Activated CD4-positive, alpha-beta T cell treated with anti-CD3 and anti-CD28 coated beads for 36 hours (primary cell): Measurements from ENCODE around the gene COPE. TPM values are rescaled to one million over a fixed set of nuclear protein-coding genes. Genes with fewer than 3 reads are reported as not detected.
"Not testable (repeated sequence)": the region's sequence is repeated elsewhere in the genome, so short reads cannot be mapped to it uniquely, and the experiment has no call there.

Source experiments
- ATAC-seq: fragments of 200-7000 bp; cut with Tn5 transposase; one replicate; pipeline ENCODE4 v1.10.0; 2021; ENCODE audit warnings: mild to moderate bottlenecking, moderate library complexity
- CTCF ChIA-PET: fragments of 350-600 bp; sonication (Branson Sonifier 250); formaldehyde crosslinking; loops from one replicate; lab custom pipeline; 2021; ENCODE audit warnings: antibody characterized with exemption; lab: Charles Lee
- POLR2A ChIA-PET: fragments of 350-600 bp; sonication (Branson Sonifier 250); formaldehyde crosslinking; loops from one replicate; lab custom pipeline; 2021; ENCODE audit warnings: antibody characterized with exemption, inconsistent platforms; lab: Charles Lee
- DNase-seq: peaks from one replicate; pipeline ENCODE4 v3.0.0-alpha.2; 2020
- H3K27ac Mint-ChIP-seq: one replicate; pipeline ENCODE4 v1.8.0; 2021; ENCODE audit warnings: mixed read lengths
- H3K27me3 Mint-ChIP-seq: one replicate; pipeline ENCODE4 v1.8.0; 2021; ENCODE audit warnings: mixed read lengths
- H3K36me3 Mint-ChIP-seq: one replicate; pipeline ENCODE4 v1.8.0; 2021; ENCODE audit warnings: low read depth, mixed read lengths
- H3K4me1 Mint-ChIP-seq: one replicate; pipeline ENCODE4 v1.8.0; 2021; ENCODE audit warnings: mixed read lengths
- H3K4me3 Mint-ChIP-seq: one replicate; pipeline ENCODE4 v1.8.0; 2021; ENCODE audit warnings: mild to moderate bottlenecking, moderate library complexity, mixed read lengths
- H3K9me3 Mint-ChIP-seq: one replicate; pipeline ENCODE4 v1.8.0; 2021; ENCODE audit warnings: low read depth, mixed read lengths
- intact Hi-C, 2 experiments: fragments of 100-400 bp; cut with DNase I in 1 of 2; cut with micrococcal nuclease in 1 of 2; formaldehyde crosslinking; loops; one replicate each; pipeline versions ENCODE4 v1.14.2 to v1.15.1; 2022 to 2024; cut with DNase I, micrococcal nuclease
- total RNA-seq, 2 experiments: library from RNA; stranded (reverse); gene quantifications; one replicate each; pipeline ENCODE4 v1.2.3, GENCODE V29; 2021

Gene COPE
- total RNA-seq, 2 experiments from 2014 or later: 158 to 182 TPM

GRCh38 chr19:18906605-18907519, 12.3 kb downstream of the COPE start:
- CTCF ChIA-PET: no interaction called here
- H3K27me3 Mint-ChIP-seq: no peaks in the 10 kb centered on the region
- H3K36me3 Mint-ChIP-seq: peaks cover 11% of the 10 kb centered on the region
- POLR2A ChIA-PET: no interaction called here
- ATAC-seq (no peak), DNase-seq (no peak)
- H3K9me3 Mint-ChIP-seq: no peaks in the 10 kb centered on the region
- no peaks in the 10 kb centered on the region for H3K4me1 Mint-ChIP-seq
- no peak overlapping the region for H3K27ac Mint-ChIP-seq
- no peak overlapping the region for H3K4me3 Mint-ChIP-seq
- intact Hi-C loops: no loop called here

GRCh38 chr19:18905513-18906236, 13.5 kb downstream of the COPE start:
- Mint-ChIP-seq H3K4me1 (no peaks in the 10 kb centered on the region), H3K36me3 (peaks cover 19% of the 10 kb centered on the region), H3K4me3 (no peak overlapping the region), H3K9me3 (no peaks in the 10 kb centered on the region), H3K27ac (no peak overlapping the region), H3K27me3 (no peaks in the 10 kb centered on the region)
- ATAC-seq (no peak), DNase-seq (no peak)
- CTCF ChIA-PET: no interaction called here
- intact Hi-C loops: no loop called here
- POLR2A ChIA-PET: no interaction called here

- CTCF ChIA-PET: no interaction called here
- POLR2A ChIA-PET: no interaction called here
Measured at GRCh38 chr19:18905058-18905456, 14.1 kb downstream of the COPE start.

GRCh38 chr19:18904334-18905057, 14.7 kb downstream of the COPE start:
- Mint-ChIP-seq H3K4me3 (no peak overlapping the region), H3K36me3 (peaks cover 23% of the 10 kb centered on the region), H3K9me3 (no peaks in the 10 kb centered on the region), H3K27ac (no peak overlapping the region), H3K4me1 (no peaks in the 10 kb centered on the region), H3K27me3 (no peaks in the 10 kb centered on the region)
- DNase-seq (no peak), ATAC-seq (no peak)
- POLR2A ChIA-PET: no interaction called here
- intact Hi-C loops: no loop called here
- CTCF ChIA-PET: no interaction called here

More at GRCh38 chr19:18905058-18905456, 14.1 kb downstream of the COPE start:
- Mint-ChIP-seq H3K36me3 (peaks cover 21% of the 10 kb centered on the region), H3K4me3 (no peak overlapping the region), H3K27ac (no peak overlapping the region), H3K4me1 (no peaks in the 10 kb centered on the region), H3K27me3 (no peaks in the 10 kb centered on the region), H3K9me3 (no peaks in the 10 kb centered on the region)
- intact Hi-C loops: no loop called here
- DNase-seq: no peak
- no peak for ATAC-seq

- no peak for ATAC-seq
- ChIA-PET CTCF (no interaction called here), POLR2A (no interaction called here)
- H3K27me3 Mint-ChIP-seq: no peaks in the 10 kb centered on the region
- H3K4me1 Mint-ChIP-seq: no peaks in the 10 kb centered on the region
- H3K4me3 Mint-ChIP-seq: no peak overlapping the region
- H3K36me3 Mint-ChIP-seq: peaks cover 23% of the 10 kb centered on the region
- no peak overlapping the region for H3K27ac Mint-ChIP-seq
- DNase-seq: no peak
- intact Hi-C loops: no loop called here
- H3K9me3 Mint-ChIP-seq: no peaks in the 10 kb centered on the region
Measured at GRCh38 chr19:18903156-18904037, 15.8 kb downstream of the COPE start.

GRCh38 chr19:18902519-18902918, 16.7 kb downstream of the COPE start:
- intact Hi-C loops, H3K9me3 Mint-ChIP-seq, H3K27ac Mint-ChIP-seq, POLR2A ChIA-PET, ATAC-seq, H3K4me3 Mint-ChIP-seq, CTCF ChIA-PET, DNase-seq, H3K4me1 Mint-ChIP-seq, H3K27me3 Mint-ChIP-seq: not testable (repeated sequence)
- peaks cover 23% of the 10 kb centered on the region for H3K36me3 Mint-ChIP-seq

- H3K27me3 Mint-ChIP-seq: peaks cover 12% of the 10 kb centered on the region
- DNase-seq (no peak), ATAC-seq (no peak)
- H3K4me1 Mint-ChIP-seq: peaks cover under 1% of the 10 kb centered on the region
- ChIA-PET POLR2A (no interaction called here), CTCF (no interaction called here)
- H3K4me3 Mint-ChIP-seq: no peak overlapping the region
- H3K27ac Mint-ChIP-seq: no peak overlapping the region
- intact Hi-C loops: no loop called here
- H3K9me3 Mint-ChIP-seq: no peaks in the 10 kb centered on the region
- H3K36me3 Mint-ChIP-seq: peaks cover 23% of the 10 kb centered on the region
Measured at GRCh38 chr19:18901491-18901890, 17.7 kb downstream of the COPE start.

- H3K27ac Mint-ChIP-seq: no peak overlapping the region
- ATAC-seq: no peak
- DNase-seq: no peak
- intact Hi-C loops: no loop called here
- no peak overlapping the region for H3K4me3 Mint-ChIP-seq
- peaks cover 20% of the 10 kb centered on the region for H3K36me3 Mint-ChIP-seq
- ChIA-PET CTCF (no interaction called here), POLR2A (no interaction called here)
- peaks cover 2% of the 10 kb centered on the region for H3K4me1 Mint-ChIP-seq
- no peaks in the 10 kb centered on the region for H3K9me3 Mint-ChIP-seq
- H3K27me3 Mint-ChIP-seq: peaks cover 14% of the 10 kb centered on the region
Measured at GRCh38 chr19:18900700-18901481, 18.3 kb downstream of the COPE start.

- peaks cover 16% of the 10 kb centered on the region for H3K36me3 Mint-ChIP-seq
- no peak overlapping the region for H3K27ac Mint-ChIP-seq
- ChIA-PET CTCF (interaction anchor here (1.2 kb wide), 1 partner anchor 20 kb away, joined by 3 read pairs; the partner anchor contains the start of genes COPE and DDX49), POLR2A (no interaction called here)
- no peak for ATAC-seq
- intact Hi-C loops: no loop called here
- no peak overlapping the region for H3K4me3 Mint-ChIP-seq
- no peak for DNase-seq
- peaks cover 15% of the 10 kb centered on the region for H3K27me3 Mint-ChIP-seq
- no peaks in the 10 kb centered on the region for H3K9me3 Mint-ChIP-seq
- H3K4me1 Mint-ChIP-seq: peaks cover 4% of the 10 kb centered on the region
Measured at GRCh38 chr19:18899624-18900560, 19.3 kb downstream of the COPE start.
